Transverse colon (tissue), 4 donors: ENCODE measurements around the gene BCL2L12.

ENCODE experiments used
- CTCF ChIP-seq, 5 experiments: fragments of 200-600 bp in 3 of 5; fragments of 450-650 bp in 2 of 5; sonication (generic) in 3 of 5; IDR thresholded peaks; 1 replicate in 2 of 5; 2 replicates in 3 of 5; pipeline ENCODE4 v1.5.1; 2016 to 2017; ENCODE audit warnings: antibody characterized with exemption in 5 of 5, inconsistent platforms in 3 of 5, mild to moderate bottlenecking in 2 of 5, moderate library complexity in 1 of 5
- EP300 ChIP-seq: sonication (generic); formaldehyde crosslinking; IDR thresholded peaks from one replicate; pipeline ENCODE4 v1.6.1; 2017; ENCODE audit warnings: antibody characterized with exemption, low read depth
- POLR2AphosphoS5 ChIP-seq, 3 donors: sonication (generic); formaldehyde crosslinking; IDR thresholded peaks; one replicate each; pipeline ENCODE4 v1.6.1; 2016; ENCODE audit warnings: antibody characterized with exemption in 3 of 3

GRCh38 chr19:49718991-49719390, 53.3 kb downstream of the BCL2L12 start:
- TF ChIP-seq POLR2AphosphoS5 (IDR thresholded peaks at IDR 0.05) (no peak), CTCF (IDR thresholded peaks at IDR 0.05) (no peak), EP300 (no peak)
